Measurements from ENCODE around the gene ANKRD13B.

DNA sequence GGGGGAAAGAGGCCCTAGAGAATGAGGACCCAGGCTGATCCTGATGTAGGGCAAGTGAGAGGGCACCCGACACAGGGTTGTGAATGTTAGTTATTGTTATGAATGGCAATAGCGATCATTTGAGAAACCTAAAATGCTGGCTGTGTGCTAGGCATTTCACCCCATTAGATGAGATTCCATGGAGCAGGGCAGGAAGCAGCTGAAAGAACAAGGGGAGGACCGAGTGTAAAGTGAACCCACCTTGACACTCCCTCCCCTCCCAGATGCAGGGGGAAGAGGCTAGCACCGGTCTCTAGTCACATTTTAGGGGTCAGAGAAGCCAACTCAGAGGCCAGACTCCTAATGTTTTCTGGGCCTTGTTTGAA is 30.3 kb downstream of the ANKRD13B start:
- TF ChIP-seq CTCF (IDR thresholded peaks at IDR 0.05) (no peak), POLR2AphosphoS5 (IDR thresholded peaks at IDR 0.05; ENCODE audit: low read depth, low read length) (no peak), TCF7L2 (IDR thresholded peaks at IDR 0.05; ENCODE audit: low read depth, low read length) (no peak), SIN3A (IDR thresholded peaks at IDR 0.05; ENCODE audit: borderline replicate concordance, insufficient read depth, low read depth, low read length) (no peak)
